ENCODE measurements around the gene CCDC88A.

DNA sequence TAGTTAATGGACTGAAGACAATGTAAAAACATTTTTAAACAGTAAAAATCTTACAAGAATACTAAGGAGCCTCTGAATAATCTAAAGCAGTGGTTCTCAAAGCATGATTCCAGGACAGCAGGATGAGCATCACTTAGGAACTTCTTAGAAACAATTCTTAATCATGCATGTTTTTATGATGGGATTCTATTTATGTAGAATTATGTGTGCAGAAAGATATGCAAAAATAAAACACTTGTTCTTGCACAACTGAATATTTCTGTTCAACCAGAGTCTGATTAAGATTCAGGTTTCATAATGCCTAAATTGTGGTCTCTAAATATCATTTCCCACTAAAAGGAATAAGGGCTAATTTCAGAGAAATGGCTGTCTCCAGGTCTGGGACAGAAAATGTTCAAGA is 81.4 kb downstream of the CCDC88A start:
- TF ChIP-seq CTCF (IDR thresholded peaks at IDR 0.05; ENCODE audit: low read length): no peak
- no peak for TF ChIP-seq EZH2 (IDR thresholded peaks at IDR 0.05; ENCODE audit: borderline replicate concordance, low read length)
